ENCODE results near the gene ZCCHC14. TPM values are rescaled to one million over a fixed set of nuclear protein-coding genes. Genes with fewer than 3 reads are reported as not detected.

Gene ZCCHC14
- total RNA-seq, 2 donors from 2014 or later = 10.6 to 18.0 TPM

DNA sequence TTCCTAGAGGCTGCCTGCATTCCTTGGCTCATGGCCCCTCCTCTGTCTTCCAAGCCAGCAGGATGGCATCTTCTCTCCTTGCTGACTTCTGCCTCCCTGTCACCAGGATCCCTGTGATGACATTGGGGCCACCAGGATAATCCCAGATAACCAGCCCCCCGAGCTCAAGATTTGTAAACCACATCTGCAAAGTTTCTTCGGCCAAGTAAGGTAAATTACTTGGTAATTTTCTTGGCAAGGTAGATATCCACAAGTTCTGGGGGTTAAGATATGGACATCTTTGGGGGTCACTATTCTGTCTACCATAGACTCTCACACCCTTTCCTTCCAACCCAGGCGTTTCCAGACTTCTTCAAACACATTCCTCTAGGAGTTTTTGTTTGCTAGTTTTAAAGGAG is 42.6 kb upstream of the ZCCHC14 start:
- H3K4me3 ChIP-seq = no peak overlapping the region
- no peaks in the 10 kb centered on the region for H3K27me3 ChIP-seq
- DNase-seq (ENCODE audit: low spot score) = no peak

GRCh38 chr16:87534751-87535150 is 41.9 kb upstream of the ZCCHC14 start:
- DNase-seq (ENCODE audit: low spot score) = no peak
- Histone ChIP-seq H3K36me3 (no peaks in the 10 kb centered on the region), H3K4me1 (no peaks in the 10 kb centered on the region), H3K9me3 (peaks cover 4 to 19% of the 10 kb centered on the region in 2 donors), H3K4me3 (no peak overlapping the region), H3K27ac (no peak overlapping the region), H3K27me3 (no peaks in the 10 kb centered on the region)
- TF ChIP-seq, protein P1, sequence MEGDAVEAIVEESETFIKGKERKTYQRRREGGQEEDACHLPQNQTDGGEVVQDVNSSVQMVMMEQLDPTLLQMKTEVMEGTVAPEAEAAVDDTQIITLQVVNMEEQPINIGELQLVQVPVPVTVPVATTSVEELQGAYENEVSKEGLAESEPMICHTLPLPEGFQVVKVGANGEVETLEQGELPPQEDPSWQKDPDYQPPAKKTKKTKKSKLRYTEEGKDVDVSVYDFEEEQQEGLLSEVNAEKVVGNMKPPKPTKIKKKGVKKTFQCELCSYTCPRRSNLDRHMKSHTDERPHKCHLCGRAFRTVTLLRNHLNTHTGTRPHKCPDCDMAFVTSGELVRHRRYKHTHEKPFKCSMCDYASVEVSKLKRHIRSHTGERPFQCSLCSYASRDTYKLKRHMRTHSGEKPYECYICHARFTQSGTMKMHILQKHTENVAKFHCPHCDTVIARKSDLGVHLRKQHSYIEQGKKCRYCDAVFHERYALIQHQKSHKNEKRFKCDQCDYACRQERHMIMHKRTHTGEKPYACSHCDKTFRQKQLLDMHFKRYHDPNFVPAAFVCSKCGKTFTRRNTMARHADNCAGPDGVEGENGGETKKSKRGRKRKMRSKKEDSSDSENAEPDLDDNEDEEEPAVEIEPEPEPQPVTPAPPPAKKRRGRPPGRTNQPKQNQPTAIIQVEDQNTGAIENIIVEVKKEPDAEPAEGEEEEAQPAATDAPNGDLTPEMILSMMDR (IDR thresholded peaks at IDR 0.05) = no peak

More for the DNA sequence above, 42.6 kb upstream of the ZCCHC14 start:
- Histone ChIP-seq H3K27ac (no peak overlapping the region), H3K36me3 (no peaks in the 10 kb centered on the region), H3K4me1 (peaks cover 0 to 4% of the 10 kb centered on the region in 2 donors), H3K9me3 (peaks cover 4 to 14% of the 10 kb centered on the region in 2 donors)
- TF ChIP-seq, protein P1 (IDR thresholded peaks at IDR 0.05) = no peak

DNA sequence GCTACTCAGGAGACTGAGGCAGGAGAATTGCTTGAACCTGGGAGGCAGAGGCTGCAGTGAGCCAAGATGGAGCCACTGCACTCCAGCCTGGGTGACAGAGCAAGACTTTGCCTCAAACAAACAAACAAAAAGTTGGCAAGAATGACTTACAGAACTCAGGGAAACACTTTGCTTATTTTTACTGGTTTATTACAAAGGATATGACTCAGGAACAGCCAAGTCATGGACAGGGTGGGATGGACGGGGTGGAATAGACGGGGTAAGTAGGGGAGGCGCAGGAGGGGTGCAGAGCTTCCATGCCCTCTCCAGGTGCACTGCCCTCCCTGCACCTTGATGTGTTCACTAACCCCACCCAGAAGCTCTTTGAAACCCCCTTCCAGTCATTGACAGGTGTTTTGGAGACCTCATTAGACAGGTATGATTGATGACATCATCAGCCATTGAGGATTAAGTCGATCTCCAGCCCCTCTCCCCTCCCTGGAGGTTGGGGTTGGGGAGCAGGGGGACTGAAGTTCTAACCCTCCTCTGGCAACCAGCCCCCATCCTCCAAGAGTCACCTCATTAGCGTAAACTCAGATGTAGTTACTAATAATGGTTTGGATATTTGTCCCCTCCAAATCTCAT is 41.3 kb upstream of the ZCCHC14 start:
- TF ChIP-seq, protein P1 (IDR thresholded peaks at IDR 0.05) = no peak
- H3K27ac ChIP-seq = no peak overlapping the region
- no peaks in the 10 kb centered on the region for H3K27me3 ChIP-seq
- H3K4me1 ChIP-seq = no peaks in the 10 kb centered on the region
- no peak for DNase-seq (ENCODE audit: low spot score)
- H3K4me3 ChIP-seq = no peak overlapping the region
- peaks cover 4 to 25% of the 10 kb centered on the region in 2 donors for H3K9me3 ChIP-seq
- H3K36me3 ChIP-seq = no peaks in the 10 kb centered on the region

DNA sequence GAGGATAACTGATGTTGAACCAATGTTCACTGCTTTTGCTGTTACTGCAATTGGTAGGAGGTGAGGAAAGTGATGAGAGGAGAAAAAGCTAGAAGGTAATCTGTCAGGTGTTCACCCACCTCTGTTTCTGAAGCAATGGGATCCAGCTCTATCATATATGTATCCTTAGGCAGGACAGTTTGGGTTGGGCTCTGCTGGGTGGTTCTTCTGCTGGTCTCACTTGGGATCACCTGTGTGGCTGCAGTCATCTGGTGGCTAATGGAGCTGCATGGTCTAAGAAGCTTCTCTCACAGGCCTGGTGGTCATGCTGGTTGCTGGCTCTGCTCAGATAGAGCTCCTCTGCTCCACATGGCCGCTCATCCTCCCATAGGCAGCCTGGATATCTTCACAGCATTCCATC is 40.2 kb upstream of the ZCCHC14 start:
- Histone ChIP-seq H3K9me3 (peaks cover 4 to 26% of the 10 kb centered on the region in 2 donors), H3K4me3 (no peak overlapping the region), H3K27ac (no peak overlapping the region), H3K36me3 (no peaks in the 10 kb centered on the region), H3K27me3 (no peaks in the 10 kb centered on the region), H3K4me1 (no peaks in the 10 kb centered on the region)
- no peak for DNase-seq (ENCODE audit: low spot score)
- TF ChIP-seq, protein P1 (IDR thresholded peaks at IDR 0.05) = no peak

GRCh38 chr16:87531418-87531817 is 38.6 kb upstream of the ZCCHC14 start:
- Histone ChIP-seq H3K27me3 (no peaks in the 10 kb centered on the region), H3K27ac (no peak overlapping the region), H3K36me3 (no peaks in the 10 kb centered on the region), H3K4me3 (no peak overlapping the region), H3K4me1 (no peaks in the 10 kb centered on the region), H3K9me3 (peaks cover 4 to 26% of the 10 kb centered on the region in 2 donors)
- TF ChIP-seq, protein P1 (IDR thresholded peaks at IDR 0.05) = no peak
- DNase-seq (ENCODE audit: low spot score) = no peak
